ENCODE measurements around the gene MTCL1. TPM values are rescaled to one million over a fixed set of nuclear protein-coding genes. Genes with fewer than 3 reads are reported as not detected.

The MTCL1 gene
- total and polyA plus RNA-seq, 4 donors = 0.65 to 5.4 (median 1.4) TPM

DNA sequence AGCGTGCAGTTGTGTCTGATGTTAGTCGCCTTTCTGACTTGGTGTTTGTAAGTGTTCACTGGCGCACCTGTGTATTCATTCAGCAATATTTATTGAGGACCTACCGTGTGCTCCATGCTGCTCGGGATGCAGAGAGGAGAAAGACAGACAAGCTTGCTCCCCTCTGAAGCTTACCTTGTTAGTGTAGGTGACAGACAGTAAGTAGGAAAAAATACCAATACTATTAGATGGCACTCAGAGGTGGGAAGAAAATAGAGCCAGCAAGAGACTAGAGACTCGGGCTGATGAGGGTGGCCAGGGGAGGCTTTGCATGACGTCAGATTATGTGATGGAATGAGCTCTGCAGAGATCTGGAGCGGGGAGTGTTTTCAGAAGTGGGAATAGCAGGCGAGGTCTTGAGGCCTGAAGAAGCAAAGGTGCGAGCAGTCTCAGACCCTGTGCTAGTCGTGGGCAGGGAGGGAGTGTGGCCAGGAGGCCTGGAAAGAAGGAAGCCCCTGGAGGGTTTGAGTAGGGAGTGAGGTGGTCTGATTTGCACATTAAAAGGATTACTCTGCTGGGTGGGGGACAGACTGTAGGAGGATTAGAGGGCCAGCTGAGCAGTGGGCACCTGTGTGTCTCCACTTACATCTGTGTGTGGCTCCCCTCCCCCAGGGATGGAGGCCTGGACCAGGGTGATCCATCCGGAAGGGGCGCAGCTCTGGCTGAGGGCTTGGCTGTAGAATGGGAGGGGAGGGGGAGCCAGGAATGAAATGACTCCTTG, 11.8 kb downstream of the MTCL1 start:
- Histone ChIP-seq H3K4me1 (ENCODE audit: control insufficient read depth in 4 of 4, insufficient read depth in 4 of 4, low read length in 3 of 4) (no peaks in the 10 kb centered on the region), H3K27me3 (ENCODE audit: control insufficient read depth in 4 of 4, insufficient read depth in 4 of 4, low read length in 3 of 4) (no peaks in the 10 kb centered on the region), H3K27ac (ENCODE audit: low read depth in 1 of 2, low read length in 2 of 2) (no peak overlapping the region), H3K36me3 (ENCODE audit: control insufficient read depth in 4 of 4, insufficient read depth in 3 of 4, low read depth in 1 of 4, low read length in 3 of 4) (no peaks in the 10 kb centered on the region), H3K4me3 (ENCODE audit: low read depth in 1 of 3, low read length in 3 of 3) (no peak overlapping the region), H3K9me3 (ENCODE audit: control insufficient read depth in 4 of 4, low read length in 3 of 4) (no peaks in the 10 kb centered on the region), H3K9ac (ENCODE audit: low read depth in 1 of 2, low read length in 2 of 2) (no peak overlapping the region)
- TF ChIP-seq, protein P1, sequence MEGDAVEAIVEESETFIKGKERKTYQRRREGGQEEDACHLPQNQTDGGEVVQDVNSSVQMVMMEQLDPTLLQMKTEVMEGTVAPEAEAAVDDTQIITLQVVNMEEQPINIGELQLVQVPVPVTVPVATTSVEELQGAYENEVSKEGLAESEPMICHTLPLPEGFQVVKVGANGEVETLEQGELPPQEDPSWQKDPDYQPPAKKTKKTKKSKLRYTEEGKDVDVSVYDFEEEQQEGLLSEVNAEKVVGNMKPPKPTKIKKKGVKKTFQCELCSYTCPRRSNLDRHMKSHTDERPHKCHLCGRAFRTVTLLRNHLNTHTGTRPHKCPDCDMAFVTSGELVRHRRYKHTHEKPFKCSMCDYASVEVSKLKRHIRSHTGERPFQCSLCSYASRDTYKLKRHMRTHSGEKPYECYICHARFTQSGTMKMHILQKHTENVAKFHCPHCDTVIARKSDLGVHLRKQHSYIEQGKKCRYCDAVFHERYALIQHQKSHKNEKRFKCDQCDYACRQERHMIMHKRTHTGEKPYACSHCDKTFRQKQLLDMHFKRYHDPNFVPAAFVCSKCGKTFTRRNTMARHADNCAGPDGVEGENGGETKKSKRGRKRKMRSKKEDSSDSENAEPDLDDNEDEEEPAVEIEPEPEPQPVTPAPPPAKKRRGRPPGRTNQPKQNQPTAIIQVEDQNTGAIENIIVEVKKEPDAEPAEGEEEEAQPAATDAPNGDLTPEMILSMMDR (IDR thresholded peaks at IDR 0.05; ENCODE audit: low read depth, low read length, missing input control) = no peak
- TF ChIP-seq, protein P2, sequence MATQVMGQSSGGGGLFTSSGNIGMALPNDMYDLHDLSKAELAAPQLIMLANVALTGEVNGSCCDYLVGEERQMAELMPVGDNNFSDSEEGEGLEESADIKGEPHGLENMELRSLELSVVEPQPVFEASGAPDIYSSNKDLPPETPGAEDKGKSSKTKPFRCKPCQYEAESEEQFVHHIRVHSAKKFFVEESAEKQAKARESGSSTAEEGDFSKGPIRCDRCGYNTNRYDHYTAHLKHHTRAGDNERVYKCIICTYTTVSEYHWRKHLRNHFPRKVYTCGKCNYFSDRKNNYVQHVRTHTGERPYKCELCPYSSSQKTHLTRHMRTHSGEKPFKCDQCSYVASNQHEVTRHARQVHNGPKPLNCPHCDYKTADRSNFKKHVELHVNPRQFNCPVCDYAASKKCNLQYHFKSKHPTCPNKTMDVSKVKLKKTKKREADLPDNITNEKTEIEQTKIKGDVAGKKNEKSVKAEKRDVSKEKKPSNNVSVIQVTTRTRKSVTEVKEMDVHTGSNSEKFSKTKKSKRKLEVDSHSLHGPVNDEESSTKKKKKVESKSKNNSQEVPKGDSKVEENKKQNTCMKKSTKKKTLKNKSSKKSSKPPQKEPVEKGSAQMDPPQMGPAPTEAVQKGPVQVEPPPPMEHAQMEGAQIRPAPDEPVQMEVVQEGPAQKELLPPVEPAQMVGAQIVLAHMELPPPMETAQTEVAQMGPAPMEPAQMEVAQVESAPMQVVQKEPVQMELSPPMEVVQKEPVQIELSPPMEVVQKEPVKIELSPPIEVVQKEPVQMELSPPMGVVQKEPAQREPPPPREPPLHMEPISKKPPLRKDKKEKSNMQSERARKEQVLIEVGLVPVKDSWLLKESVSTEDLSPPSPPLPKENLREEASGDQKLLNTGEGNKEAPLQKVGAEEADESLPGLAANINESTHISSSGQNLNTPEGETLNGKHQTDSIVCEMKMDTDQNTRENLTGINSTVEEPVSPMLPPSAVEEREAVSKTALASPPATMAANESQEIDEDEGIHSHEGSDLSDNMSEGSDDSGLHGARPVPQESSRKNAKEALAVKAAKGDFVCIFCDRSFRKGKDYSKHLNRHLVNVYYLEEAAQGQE (IDR thresholded peaks at IDR 0.05) = no peak
- TF ChIP-seq RXRA (IDR thresholded peaks at IDR 0.05) = no peak
- TF ChIP-seq YY1 (IDR thresholded peaks at IDR 0.05) = no peak
- TF ChIP-seq JUND (IDR thresholded peaks at IDR 0.05) = no peak
- TF ChIP-seq FOXA1 (IDR thresholded peaks at IDR 0.05) = no peak
- no peak for TF ChIP-seq TAF1 (conservative IDR thresholded peaks at IDR 0.05)
- TF ChIP-seq NR2F2 (IDR thresholded peaks at IDR 0.05) = no peak
- TF ChIP-seq SP1 (IDR thresholded peaks at IDR 0.05) = no peak
- TF ChIP-seq, protein P3, sequence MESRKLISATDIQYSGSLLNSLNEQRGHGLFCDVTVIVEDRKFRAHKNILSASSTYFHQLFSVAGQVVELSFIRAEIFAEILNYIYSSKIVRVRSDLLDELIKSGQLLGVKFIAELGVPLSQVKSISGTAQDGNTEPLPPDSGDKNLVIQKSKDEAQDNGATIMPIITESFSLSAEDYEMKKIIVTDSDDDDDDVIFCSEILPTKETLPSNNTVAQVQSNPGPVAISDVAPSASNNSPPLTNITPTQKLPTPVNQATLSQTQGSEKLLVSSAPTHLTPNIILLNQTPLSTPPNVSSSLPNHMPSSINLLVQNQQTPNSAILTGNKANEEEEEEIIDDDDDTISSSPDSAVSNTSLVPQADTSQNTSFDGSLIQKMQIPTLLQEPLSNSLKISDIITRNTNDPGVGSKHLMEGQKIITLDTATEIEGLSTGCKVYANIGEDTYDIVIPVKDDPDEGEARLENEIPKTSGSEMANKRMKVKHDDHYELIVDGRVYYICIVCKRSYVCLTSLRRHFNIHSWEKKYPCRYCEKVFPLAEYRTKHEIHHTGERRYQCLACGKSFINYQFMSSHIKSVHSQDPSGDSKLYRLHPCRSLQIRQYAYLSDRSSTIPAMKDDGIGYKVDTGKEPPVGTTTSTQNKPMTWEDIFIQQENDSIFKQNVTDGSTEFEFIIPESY (IDR thresholded peaks at IDR 0.05) = no peak
- no peak for TF ChIP-seq RAD21 (IDR thresholded peaks at IDR 0.05)
- TF ChIP-seq HNF4G (IDR thresholded peaks at IDR 0.05) = no peak
- TF ChIP-seq, protein P4, sequence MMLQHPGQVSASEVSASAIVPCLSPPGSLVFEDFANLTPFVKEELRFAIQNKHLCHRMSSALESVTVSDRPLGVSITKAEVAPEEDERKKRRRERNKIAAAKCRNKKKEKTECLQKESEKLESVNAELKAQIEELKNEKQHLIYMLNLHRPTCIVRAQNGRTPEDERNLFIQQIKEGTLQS (IDR thresholded peaks at IDR 0.05) = no peak
- no peak for TF ChIP-seq FOXA2 (IDR thresholded peaks at IDR 0.05)
- TF ChIP-seq GABPA (IDR thresholded peaks at IDR 0.05 in 1 of 2, conservative IDR thresholded peaks at IDR 0.05 in 1 of 2) = no peak
- TF ChIP-seq HNF4A (conservative IDR thresholded peaks at IDR 0.05) = no peak
- TF ChIP-seq, protein P5, sequence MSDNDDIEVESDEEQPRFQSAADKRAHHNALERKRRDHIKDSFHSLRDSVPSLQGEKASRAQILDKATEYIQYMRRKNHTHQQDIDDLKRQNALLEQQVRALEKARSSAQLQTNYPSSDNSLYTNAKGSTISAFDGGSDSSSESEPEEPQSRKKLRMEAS (IDR thresholded peaks at IDR 0.05) = no peak
- TF ChIP-seq EGR1 (IDR thresholded peaks at IDR 0.05; ENCODE audit: low read depth in 2 of 2) = no peak
- WGBS = 84% methylated on average over 13 of the region's 13 CpGs
- DNase-seq (ENCODE audit: low spot score) = no peak
